ENCODE data around the gene PRKACB.

DNA sequence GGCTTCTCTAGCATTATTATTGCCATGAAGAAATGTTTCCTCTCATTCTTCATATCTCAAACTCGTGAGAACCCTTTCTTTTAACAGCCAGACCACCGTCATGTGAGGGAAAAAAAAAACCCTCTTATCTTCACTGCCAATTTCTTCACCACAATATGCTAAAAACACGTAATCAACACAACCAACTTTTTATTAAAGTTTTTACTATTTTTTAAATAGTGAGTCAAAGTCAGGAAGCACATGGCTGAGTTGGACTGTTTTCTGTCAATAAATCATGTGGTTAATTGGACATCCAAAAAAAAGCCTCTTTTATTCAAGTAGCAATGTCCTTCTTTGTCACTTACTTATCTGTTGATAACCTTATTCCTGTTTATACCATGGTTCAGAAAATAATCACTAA is 101.5 kb downstream of the PRKACB start:
- TF ChIP-seq CTCF (optimal IDR thresholded peaks at IDR 0.05 in 1 of 3, IDR thresholded peaks at IDR 0.05 in 1 of 3, conservative IDR thresholded peaks at IDR 0.05 in 1 of 3; ENCODE audit: extremely low read depth in 1 of 3, insufficient read depth in 2 of 3, low read length in 3 of 3) = no peak
- TF ChIP-seq EZH2 (IDR thresholded peaks at IDR 0.05; ENCODE audit: low read length) = no peak
